COR-L47 (cell line): Measurements from ENCODE around the gene EFCAB8.
"Not testable (repeated sequence)": the region's sequence is repeated elsewhere in the genome, so short reads cannot be mapped to it uniquely, and the experiment has no call there.

Source experiments
- DNase-seq: peaks from one replicate; lab custom pipeline; 2025; lab: John Stamatoyannopoulos, UW

The EFCAB8 gene

DNA sequence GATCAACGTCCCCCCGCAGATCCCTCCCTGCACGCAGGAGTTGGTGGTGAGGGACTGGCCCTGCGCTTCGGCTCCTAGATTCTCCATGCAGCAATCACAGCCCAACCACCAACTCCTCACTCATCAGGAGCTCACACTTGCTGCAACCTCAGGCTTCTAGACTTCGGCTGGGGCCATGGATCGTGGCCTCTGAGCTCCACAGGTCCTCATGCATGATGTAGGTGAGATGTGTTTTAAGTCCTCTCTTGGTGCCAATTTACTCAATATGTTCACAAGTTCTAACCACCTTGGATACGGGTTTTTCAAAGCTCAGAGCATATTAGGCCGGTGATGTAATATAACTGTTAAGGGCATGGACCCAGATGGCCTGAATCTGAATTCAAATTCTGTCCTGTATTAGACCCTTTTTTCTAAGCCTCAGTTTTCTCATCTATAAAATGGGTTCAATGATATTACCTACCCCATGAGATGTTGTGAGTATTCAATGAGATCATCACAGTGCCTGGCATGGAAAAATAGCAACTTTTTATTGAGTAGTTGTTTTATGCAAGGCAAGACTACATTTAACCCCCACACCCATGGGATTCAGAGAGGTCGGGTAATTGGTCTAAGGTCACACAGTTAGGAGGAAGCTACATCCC, 114.5 kb downstream of the EFCAB8 start:
- no peak for DNase-seq

GRCh38 chr20:32974204-32975064, 115.7 kb downstream of the EFCAB8 start:
- not testable (repeated sequence) for DNase-seq

- not testable (repeated sequence) for DNase-seq
These were observed 116.4 kb downstream of the EFCAB8 start for GRCh38 chr20:32975121-32975520.

GRCh38 chr20:32975698-32976674, 117.3 kb downstream of the EFCAB8 start:
- no peak for DNase-seq

- no peak for DNase-seq
These were observed 118.0 kb downstream of the EFCAB8 start for GRCh38 chr20:32976746-32977145.

GRCh38 chr20:32977281-32978008, 118.7 kb downstream of the EFCAB8 start:
- no peak for DNase-seq

DNA sequence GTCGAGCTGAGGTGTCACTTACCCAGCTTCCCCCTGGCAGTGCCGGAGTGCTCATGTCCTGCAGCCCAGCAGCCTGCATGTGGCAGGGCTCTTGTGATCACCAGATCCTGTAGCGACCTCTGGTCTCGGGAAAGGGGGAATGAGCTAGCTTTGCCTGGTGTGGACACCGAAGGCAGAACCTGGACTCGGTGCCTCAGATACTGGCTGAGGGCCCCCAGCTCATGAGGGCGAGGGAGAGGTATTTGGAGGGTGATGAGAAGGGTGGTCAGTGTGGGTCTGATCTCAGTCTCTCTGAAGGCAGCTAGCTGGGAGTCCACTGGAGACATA, 119.2 kb downstream of the EFCAB8 start:
- no peak for DNase-seq

DNA sequence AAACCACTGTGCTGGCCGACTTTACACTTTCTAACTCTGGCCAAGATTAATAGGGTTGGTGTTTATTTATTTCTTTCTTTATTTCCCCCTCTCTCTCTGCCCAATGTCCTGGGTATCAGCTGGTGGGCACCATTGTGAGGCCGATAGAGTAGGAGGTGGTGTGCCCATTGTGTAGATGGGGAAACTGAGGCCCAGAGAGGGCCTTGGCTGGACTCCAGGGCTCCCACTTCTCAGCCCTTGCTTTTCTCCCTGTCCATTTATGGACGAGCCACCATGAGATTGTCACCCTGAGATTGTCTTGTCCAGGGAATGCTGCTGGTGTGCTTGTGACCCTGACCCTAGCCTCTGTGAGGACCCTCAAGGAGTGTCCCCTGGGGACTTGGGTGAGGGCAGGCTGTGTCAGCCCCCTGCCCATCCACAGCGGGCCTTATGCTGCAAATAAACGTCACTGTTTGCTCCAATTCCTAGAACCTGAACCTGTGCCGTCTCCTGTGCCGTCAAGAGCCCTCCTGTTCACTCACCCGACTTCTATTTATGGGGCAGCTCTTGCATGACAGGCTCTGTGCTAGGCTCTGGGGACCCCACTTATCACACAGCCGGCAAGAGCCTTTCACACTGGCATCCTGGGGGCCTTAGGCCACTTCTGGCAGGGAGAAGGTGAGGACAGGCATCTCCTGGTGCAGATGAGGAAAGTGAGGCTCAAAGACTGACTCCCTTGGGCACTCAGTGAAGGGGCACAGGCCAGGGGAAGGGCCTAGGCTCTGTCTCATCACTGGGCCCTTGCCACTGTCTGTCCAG, 120.7 kb downstream of the EFCAB8 start:
- DNase-seq = no peak

- no peak for DNase-seq
These were observed 121.6 kb downstream of the EFCAB8 start for GRCh38 chr20:32980131-32980941.

- DNase-seq = no peak
These were observed 122.3 kb downstream of the EFCAB8 start for GRCh38 chr20:32980990-32981389.

- peak; percentile 18 for DNase-seq
These were observed 124.1 kb downstream of the EFCAB8 start for GRCh38 chr20:32982617-32983458.

DNA sequence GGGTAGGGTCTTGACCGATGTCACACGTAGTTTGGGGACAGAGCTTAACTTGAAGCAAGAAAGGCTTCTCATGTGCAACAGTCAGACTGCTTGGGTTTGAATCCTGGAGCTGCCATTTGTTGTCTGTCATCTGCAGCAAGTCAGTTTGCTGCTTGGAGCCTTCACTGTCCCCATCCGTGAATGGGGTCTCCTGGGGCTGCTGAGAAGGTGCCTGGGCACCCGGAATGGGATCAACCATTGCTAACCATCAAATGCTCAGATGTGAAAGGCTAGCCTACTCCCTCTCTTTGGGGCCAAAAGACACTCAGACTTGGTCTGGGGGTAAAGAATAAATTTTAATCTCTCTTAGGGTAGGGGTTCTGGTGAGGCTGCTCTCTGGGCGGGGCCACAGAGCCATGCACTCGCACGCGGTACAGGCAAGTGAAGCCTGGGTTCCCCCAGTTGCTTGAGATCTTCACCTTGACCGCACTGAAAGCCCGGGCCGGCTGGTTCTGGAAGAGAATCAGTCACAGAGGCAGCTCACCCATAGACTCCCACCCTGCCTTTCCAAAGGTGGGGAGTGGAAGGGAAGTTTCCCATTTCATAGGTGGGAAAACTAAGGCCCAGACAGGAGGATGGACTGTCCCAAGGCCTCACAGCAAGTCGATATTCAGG, 124.9 kb downstream of the EFCAB8 start:
- DNase-seq = no peak

DNA sequence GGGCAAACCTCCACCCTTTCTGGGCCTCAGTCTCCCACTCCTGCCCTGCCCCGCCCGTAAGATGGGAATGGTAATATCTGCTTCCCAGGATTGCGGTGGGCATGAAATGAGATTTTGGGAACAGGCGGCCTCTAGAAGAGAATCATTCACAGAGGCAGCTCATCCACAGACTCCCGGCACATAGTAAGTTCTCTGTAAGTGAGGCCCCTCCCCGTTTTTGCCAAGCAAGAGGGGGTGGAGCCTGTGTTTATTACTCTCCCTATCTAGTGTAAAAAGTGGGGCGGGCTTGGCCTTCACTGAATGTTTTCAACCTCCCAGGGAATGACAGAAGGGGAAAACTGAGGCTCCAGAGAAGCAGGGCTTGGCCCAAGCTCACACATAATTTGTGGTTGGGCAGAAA, 125.5 kb downstream of the EFCAB8 start:
- no peak for DNase-seq

DNA sequence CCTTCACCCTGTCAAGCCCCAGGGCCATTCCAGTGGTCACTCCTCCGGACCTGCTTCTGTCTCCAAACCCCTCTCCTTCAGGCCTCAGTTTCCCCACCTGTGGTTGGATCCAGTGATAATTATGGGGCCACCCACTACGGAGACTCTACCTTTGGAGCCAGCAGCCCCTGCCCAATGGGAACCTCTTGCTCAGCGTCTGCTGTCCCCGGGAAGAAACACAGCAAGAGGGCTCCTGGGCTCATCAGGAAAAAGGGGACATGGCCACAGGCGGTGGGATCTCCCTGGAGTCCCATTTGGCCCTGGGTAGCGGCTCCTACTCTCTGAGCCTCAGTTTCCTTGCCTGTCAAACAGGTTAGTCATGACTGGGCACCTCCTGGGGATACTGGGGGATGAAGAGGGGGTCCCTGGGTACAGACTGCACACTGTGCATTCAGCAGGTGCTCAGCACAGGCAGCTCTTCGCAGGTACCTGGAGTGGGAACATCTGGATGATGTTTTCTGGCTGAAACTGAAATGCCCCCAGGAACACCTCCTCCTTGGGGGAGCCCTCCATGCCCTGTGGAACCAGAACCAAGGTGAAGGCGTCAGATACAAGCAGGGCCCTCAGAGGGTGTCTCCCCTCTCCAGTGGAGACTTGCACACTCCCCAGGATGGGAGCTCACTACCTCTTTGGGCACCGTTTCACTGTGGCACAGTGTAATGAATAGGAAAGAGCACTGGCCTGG, 126.1 kb downstream of the EFCAB8 start:
- no peak for DNase-seq

DNA sequence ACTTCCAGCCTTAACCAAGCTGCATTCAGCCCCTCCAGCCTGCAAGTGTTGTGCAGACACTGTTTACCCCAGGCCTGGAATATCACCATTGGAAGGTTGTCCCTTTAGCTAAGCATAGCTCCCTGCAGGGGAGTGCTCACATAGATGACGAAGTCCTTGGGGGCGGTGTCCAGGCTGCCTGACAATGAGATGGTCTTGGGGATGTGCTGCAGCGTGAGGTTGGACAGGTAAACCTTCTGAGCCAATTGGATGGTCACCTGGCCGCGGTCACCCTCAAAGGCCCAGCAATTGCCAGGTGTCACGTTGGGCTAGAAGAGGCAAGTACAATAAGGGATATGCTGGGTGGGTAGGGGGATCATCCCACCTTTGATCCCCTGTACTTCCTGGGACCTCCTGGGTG, 126.9 kb downstream of the EFCAB8 start:
- DNase-seq = no peak

DNA sequence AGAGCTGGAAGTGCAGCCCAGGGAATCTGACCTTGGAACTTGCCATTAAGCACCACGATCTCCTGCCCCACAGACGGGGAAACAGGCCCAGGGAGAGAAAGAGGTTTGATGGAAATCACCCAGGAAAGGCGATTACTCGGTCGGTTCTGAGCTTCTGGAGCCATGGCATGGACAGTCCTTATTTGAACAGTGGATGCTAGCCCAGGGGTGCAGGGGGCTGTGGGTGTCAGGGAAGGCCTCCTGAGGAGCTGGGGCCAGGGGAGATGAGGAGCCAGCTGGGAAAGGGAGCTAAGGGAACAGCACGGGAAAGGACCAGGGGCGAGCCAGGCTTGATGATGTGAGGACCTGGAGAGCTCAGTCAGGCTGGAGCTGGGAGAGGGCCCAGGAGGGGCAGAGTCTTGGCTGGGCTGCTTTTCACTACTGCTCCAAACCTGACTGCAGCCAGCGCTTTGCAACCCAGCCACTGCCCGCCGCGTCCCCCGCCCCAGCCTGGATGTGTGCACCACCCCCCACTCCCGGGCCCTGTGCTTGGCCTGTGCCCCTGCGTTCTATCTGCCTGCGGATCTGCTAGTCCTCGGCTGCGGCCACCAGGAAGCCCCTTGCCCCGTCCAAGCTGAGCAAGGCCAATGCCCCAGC, 127.7 kb downstream of the EFCAB8 start:
- no peak for DNase-seq

DNA sequence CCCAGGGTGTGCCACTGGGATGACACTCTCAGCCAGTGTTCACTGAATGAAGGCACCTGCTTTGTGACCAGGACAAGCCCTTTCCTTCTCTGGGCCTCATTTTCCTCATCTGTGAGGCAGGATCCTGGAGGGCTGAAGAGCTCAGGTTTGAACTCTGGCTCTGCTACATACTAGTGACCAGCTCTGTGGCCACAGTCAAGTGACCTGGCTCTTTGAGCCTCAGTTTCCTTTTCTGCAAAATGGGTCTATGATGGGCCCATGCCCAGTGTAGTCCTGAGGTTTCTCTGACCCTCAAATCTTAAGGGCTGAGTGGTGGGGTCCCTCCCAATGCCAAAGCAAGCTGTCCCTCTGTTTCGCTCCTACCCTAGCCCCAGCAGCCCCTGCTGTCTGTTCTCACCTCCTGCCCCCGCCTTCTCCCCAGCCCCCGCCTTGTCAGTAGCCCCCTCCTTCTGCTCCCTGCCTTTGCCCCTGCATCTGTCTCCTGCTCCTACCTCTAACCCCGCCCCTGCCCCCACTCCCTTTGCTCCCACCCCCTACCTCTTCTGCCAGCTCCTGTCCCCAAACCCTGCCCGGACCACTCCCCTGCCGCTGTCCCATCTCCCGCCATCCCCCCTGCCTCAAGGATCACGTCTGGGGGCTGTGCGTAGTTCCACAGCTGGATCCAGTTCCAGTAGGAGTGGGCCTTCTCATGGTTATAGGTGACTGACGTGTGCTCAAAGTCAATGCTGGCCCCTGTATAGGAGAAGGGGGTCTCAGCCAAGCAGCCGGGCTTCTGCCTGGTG, 128.5 kb downstream of the EFCAB8 start:
- DNase-seq = no peak
